ENCODE data around the gene HIF1A. TPM values are rescaled to one million over a fixed set of nuclear protein-coding genes. Genes with fewer than 3 reads are reported as not detected.

HIF1A gene
- total and polyA plus RNA-seq, 4 donors = 28.9 to 291 (median 191) TPM

- Histone ChIP-seq H3K9ac (ENCODE audit: insufficient read depth in 1 of 2, low read length in 2 of 2) (peak overlapping the region in 1 of 2 donors; percentile 61), H3K4me3 (peak overlapping the region; percentile 79), H3K4me1 (ENCODE audit: control insufficient read depth in 5 of 5, insufficient read depth in 5 of 5, low read length in 5 of 5) (peaks cover 0 to 12% (median 0%) of the 10 kb centered on the region in 5 donors), H3K27ac (ENCODE audit: low read depth in 1 of 2, low read length in 1 of 2) (peak overlapping the region; percentile 97 to 99), H3K36me3 (ENCODE audit: control insufficient read depth in 4 of 4, insufficient read depth in 4 of 4, low read length in 4 of 4) (peaks cover 0 to 17% (median 8%) of the 10 kb centered on the region in 4 donors), H3K27me3 (ENCODE audit: control insufficient read depth in 3 of 3, insufficient read depth in 3 of 3, low read length in 2 of 3) (no peaks in the 10 kb centered on the region), H3K9me3 (ENCODE audit: control insufficient read depth in 4 of 4, insufficient read depth in 3 of 4, low read length in 3 of 4) (no peaks in the 10 kb centered on the region)
- ATAC-seq (ENCODE audit: insufficient read depth, low FRiP score) (peak; percentile 90), DNase-seq (peak; percentile 80 to 91 (median 84))
- no peak for TF ChIP-seq CTCF (IDR thresholded peaks at IDR 0.05; ENCODE audit: control extremely low read depth, extremely low read depth)
- 2% methylated on average over 54 of the region's 54 CpGs for WGBS, 2 donors
These were observed 55.6 kb downstream of the HIF1A start for GRCh38 chr14:61750708-61751474.

DNA sequence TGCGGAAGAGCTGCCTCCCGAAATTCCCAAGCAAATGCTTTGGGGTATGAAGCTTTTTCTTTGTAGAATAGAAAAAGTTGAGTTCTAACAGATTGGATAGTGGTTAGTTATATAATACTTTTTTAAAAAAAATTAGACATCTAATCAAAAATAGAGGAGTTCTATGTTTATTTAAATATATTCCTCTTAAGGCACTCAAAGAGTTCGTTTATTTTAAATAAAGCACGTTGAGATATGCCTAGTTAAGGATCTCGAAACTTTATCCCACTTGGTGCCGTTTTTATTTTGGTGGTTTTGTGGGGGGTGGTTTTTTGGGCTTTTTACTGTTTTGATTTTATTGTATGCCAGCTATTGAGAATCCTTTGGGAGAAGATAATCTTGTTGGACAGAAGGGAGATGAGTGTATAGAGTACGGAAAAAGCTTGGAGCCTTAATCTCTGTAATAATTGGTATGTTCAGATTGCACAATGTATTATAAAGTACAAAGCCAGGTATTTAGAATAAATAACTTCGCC is 56.2 kb downstream of the HIF1A start:
- Histone ChIP-seq H3K9ac (ENCODE audit: insufficient read depth in 1 of 2, low read length in 2 of 2) (no peak overlapping the region), H3K36me3 (ENCODE audit: control insufficient read depth in 4 of 4, insufficient read depth in 4 of 4, low read length in 4 of 4) (peaks cover 0 to 13% (median 5%) of the 10 kb centered on the region in 4 donors), H3K27me3 (ENCODE audit: control insufficient read depth in 3 of 3, insufficient read depth in 3 of 3, low read length in 2 of 3) (no peaks in the 10 kb centered on the region), H3K27ac (ENCODE audit: low read depth in 1 of 2, low read length in 1 of 2) (peak overlapping the region; percentile 97 to 99), H3K4me1 (ENCODE audit: control insufficient read depth in 5 of 5, insufficient read depth in 5 of 5, low read length in 5 of 5) (peaks cover 0 to 12% (median 0%) of the 10 kb centered on the region in 5 donors), H3K4me3 (peak overlapping the region; percentile 79), H3K9me3 (ENCODE audit: control insufficient read depth in 4 of 4, insufficient read depth in 3 of 4, low read length in 3 of 4) (no peaks in the 10 kb centered on the region)
- DNase-seq (no peak), ATAC-seq (ENCODE audit: insufficient read depth, low FRiP score) (no peak)
- no peak for TF ChIP-seq CTCF (IDR thresholded peaks at IDR 0.05; ENCODE audit: control extremely low read depth, extremely low read depth)
- WGBS, 2 donors = 32 to 40% methylated on average over 8 of the region's 8 CpGs

DNA sequence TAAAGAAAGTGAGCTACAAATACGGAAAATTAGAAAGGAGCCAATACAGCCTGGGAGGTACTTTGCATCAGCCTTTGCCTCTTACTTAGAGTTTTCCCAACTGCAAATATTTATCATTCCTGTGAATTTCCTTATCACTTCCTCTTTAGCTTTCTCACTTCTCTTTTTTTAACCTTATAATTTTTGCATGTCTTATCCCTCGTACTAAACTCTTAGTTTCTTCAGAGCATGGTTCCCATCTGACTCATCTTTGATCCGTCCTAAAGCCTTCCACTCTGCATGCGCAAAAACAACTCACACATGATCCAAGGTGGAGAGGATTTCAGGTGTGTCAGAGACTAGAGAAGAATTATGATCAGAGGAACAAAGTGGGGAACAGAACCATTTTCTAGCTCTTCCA is 57.3 kb downstream of the HIF1A start:
- Histone ChIP-seq H3K9ac (ENCODE audit: insufficient read depth in 1 of 2, low read length in 2 of 2) (no peak overlapping the region), H3K4me3 (no peak overlapping the region), H3K27ac (ENCODE audit: low read depth in 1 of 2, low read length in 1 of 2) (no peak overlapping the region), H3K36me3 (ENCODE audit: control insufficient read depth in 4 of 4, insufficient read depth in 4 of 4, low read length in 4 of 4) (peaks cover 0 to 7% (median 0%) of the 10 kb centered on the region in 4 donors), H3K9me3 (ENCODE audit: control insufficient read depth in 4 of 4, insufficient read depth in 3 of 4, low read length in 3 of 4) (no peaks in the 10 kb centered on the region), H3K4me1 (ENCODE audit: control insufficient read depth in 5 of 5, insufficient read depth in 5 of 5, low read length in 5 of 5) (peaks cover 0 to 12% (median 0%) of the 10 kb centered on the region in 5 donors), H3K27me3 (ENCODE audit: control insufficient read depth in 3 of 3, insufficient read depth in 3 of 3, low read length in 2 of 3) (no peaks in the 10 kb centered on the region)
- ATAC-seq (ENCODE audit: insufficient read depth, low FRiP score) (no peak), DNase-seq (no peak)
- TF ChIP-seq CTCF (IDR thresholded peaks at IDR 0.05; ENCODE audit: control extremely low read depth, extremely low read depth) = no peak
- WGBS, 2 donors = 58 to 62% methylated on average over 4 of the region's 4 CpGs

All from lung (tissue), 12 donors.